C4-2B (cell line): Measurements from ENCODE around the gene MORC4.
A peak's percentile ranks its signal among the peaks of the same experiment; 100 is the strongest.

ENCODE experiments used
- H3K27ac ChIP-seq: fragments of 450-650 bp; 2 replicates; pipeline ENCODE4 v1.5.1; 2017
- ZFX ChIP-seq: fragments of 450-650 bp; IDR thresholded peaks from 2 replicates; pipeline ENCODE4 v1.6.1; 2017
- TF ChIP-seq, protein P1 (sequence below): fragments of 450-650 bp; conservative IDR thresholded peaks from 2 replicates; pipeline ENCODE4 v1.5.1; 2017; ENCODE audit warnings: mild to moderate bottlenecking

MORC4 gene

DNA sequence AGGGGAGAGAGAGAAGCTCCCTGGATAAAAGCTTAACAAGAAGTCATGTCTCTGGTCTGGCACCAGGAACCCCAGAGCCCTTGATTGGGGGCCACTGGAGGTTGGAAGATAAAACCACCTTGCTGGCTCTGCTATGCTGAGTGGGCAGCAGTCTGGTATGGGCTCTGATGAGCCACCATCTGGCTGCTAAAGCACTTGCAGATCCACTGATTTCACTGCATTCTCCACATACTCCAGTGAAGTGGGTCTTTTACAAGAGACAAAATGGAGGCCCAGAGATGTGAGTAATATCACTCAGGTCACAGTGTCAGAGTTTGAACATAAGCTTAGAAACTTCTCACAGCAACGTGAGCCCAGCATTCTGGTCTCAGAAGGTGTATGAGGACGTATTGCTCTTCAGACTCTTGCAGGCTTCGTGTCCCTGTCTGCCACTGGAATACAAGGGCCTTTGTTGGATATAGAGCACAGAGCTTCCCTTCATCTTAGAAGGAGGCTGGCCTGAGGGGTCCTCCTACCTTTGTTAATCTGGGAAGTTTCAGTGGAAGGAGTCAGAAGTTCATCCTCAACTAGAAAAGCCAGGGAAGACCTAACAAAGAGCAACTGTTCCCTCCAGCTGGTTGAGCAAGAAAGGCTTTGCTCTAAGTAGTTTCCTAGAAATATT, 68.1 kb downstream of the MORC4 start:
- H3K27ac ChIP-seq: no peak overlapping the region
- no peak for TF ChIP-seq ZFX
- TF ChIP-seq, protein P1, sequence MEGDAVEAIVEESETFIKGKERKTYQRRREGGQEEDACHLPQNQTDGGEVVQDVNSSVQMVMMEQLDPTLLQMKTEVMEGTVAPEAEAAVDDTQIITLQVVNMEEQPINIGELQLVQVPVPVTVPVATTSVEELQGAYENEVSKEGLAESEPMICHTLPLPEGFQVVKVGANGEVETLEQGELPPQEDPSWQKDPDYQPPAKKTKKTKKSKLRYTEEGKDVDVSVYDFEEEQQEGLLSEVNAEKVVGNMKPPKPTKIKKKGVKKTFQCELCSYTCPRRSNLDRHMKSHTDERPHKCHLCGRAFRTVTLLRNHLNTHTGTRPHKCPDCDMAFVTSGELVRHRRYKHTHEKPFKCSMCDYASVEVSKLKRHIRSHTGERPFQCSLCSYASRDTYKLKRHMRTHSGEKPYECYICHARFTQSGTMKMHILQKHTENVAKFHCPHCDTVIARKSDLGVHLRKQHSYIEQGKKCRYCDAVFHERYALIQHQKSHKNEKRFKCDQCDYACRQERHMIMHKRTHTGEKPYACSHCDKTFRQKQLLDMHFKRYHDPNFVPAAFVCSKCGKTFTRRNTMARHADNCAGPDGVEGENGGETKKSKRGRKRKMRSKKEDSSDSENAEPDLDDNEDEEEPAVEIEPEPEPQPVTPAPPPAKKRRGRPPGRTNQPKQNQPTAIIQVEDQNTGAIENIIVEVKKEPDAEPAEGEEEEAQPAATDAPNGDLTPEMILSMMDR: no peak

- H3K27ac ChIP-seq: no peak overlapping the region
- no peak for TF ChIP-seq ZFX
- TF ChIP-seq, protein P1: no peak
These were observed 71.8 kb downstream of the MORC4 start for GRCh38 chrX:106928227-106928626.

DNA sequence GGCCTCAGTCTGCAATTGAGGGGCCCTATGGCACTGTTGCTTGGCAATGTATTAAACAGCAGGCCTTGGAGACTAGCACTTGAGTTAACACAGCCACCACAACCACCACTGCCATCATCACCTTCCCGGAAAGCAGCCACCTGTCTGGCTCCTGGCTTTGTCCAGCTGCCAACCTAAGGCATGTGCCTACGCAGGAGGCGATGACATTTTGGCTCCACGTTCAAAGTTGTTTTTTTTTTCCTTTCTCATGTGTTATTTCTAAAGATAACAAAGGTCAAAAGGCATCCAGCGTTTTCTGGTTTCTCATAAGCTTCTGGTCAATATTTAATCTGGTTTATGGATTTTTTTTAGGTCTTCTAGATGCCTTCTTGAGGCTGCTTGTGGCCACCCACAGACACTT, 72.3 kb downstream of the MORC4 start:
- H3K27ac ChIP-seq: no peak overlapping the region
- TF ChIP-seq, protein P1: no peak
- TF ChIP-seq ZFX: no peak

- no peak overlapping the region for H3K27ac ChIP-seq
- TF ChIP-seq, protein P1: no peak
- TF ChIP-seq ZFX: no peak
These were observed 73.0 kb downstream of the MORC4 start for GRCh38 chrX:106927023-106927422.

- H3K27ac ChIP-seq: no peak overlapping the region
These were observed 78.4 kb downstream of the MORC4 start for GRCh38 chrX:106921637-106922036.

DNA sequence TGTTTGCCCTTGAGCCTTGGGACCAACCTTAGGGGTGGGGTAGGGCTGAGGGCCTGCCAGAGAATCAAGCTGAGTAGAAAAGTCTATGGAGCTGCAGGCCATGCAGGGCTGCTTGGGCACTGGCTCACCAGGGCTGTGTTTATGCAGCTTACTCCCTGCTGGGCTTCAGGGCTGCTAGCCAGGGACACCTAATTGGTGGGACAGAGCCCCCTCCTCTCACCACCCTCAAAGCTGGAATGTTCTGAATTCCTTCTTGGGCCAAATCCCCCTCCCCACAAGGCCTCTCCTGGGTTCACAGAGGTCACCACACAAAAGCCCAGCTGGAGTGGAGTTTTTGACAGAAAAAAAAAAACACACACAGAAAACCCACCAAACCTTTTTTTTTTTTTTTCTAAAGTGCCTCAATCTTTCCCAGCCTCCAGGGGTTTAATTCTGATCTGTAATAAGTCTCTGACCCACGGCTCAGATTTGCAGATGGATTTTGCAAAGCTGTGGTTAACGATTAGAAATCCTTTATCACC, 80.0 kb downstream of the MORC4 start, which contains the start of gene CLDN2:
Gene CLDN2 (plus strand): TSS at position 471 of the 521 bp plus-strand sequence. CDS start 7,827 bp downstream, outside the sequence.
- TF ChIP-seq ZFX: no peak
- no peak within 1 kb of the TSS for H3K27ac ChIP-seq

More at GRCh38 chrX:106921637-106922036, 78.4 kb downstream of the MORC4 start:
- no peak for TF ChIP-seq ZFX
- TF ChIP-seq, protein P1: no peak

GRCh38 chrX:106917830-106918500, 82.0 kb downstream of the MORC4 start:
- H3K27ac ChIP-seq: peak overlapping the region; percentile 26; the same call in 1 of the 2 replicates
- TF ChIP-seq ZFX: no peak
- TF ChIP-seq, protein P1: no peak
